HG03457 (cell line): Measurements from ENCODE around the gene ITGA2B.
"Not testable (repeated sequence)": the region's sequence is repeated elsewhere in the genome, so short reads cannot be mapped to it uniquely, and the experiment has no call there.

Source experiments
- ATAC-seq: cut with Tn5 transposase; IDR thresholded peaks from one replicate; pipeline ENCODE4 v1.9.1; 2021; ENCODE audit warnings: moderate number of reproducible peaks; ENCODE audit not compliant: unreplicated experiment

ITGA2B gene

GRCh38 chr17:44352828-44353671 lies 36.4 kb downstream of the ITGA2B start:
- no peak for ATAC-seq

GRCh38 chr17:44351961-44352827 lies 37.3 kb downstream of the ITGA2B start:
- no peak for ATAC-seq

GRCh38 chr17:44351464-44351863 lies 38.0 kb downstream of the ITGA2B start:
- ATAC-seq: no peak

DNA sequence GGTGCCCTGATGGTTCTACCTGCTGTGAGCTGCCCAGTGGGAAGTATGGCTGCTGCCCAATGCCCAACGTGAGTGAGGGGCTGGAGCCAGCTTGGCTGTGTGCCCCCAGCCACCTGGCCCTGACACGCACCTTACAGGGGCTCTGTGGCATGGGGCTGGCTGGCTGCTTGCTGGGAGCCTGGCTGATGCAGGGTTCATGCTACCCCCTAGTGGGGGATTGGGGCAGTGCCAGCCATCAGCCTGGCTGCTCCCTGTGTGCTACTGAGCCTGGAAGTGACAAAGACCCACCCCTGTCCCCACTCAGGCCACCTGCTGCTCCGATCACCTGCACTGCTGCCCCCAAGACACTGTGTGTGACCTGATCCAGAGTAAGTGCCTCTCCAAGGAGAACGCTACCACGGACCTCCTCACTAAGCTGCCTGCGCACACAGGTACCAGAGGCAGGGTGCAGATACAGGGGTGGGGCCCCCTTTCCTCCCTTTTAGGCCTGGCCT lies 38.7 kb downstream of the ITGA2B start:
- ATAC-seq: no peak

DNA sequence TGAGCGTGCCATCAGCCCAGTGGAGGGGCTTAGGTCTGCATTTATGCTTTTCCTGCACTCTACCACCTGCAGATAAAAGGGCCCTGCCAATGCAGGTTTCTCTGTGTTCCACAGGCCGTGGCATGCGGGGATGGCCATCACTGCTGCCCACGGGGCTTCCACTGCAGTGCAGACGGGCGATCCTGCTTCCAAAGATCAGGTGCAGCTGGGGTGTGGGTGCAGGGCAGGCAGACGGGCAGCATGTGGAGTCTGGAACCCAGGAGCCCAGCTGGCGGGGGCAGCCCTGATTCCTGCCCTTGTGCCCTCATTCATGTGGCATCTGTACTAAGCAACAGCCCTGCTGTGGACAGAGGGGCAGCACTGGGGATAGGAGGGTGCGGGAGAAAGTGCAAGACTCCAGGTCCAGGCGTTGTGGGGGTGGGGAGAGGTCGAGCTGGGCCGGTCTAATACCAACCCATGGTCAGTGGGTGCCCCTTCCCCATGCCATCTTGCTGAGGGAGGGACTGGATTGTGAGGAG lies 39.8 kb downstream of the ITGA2B start:
- no peak for ATAC-seq

GRCh38 chr17:44348988-44349364 lies 40.5 kb downstream of the ITGA2B start:
- ATAC-seq: no peak

DNA sequence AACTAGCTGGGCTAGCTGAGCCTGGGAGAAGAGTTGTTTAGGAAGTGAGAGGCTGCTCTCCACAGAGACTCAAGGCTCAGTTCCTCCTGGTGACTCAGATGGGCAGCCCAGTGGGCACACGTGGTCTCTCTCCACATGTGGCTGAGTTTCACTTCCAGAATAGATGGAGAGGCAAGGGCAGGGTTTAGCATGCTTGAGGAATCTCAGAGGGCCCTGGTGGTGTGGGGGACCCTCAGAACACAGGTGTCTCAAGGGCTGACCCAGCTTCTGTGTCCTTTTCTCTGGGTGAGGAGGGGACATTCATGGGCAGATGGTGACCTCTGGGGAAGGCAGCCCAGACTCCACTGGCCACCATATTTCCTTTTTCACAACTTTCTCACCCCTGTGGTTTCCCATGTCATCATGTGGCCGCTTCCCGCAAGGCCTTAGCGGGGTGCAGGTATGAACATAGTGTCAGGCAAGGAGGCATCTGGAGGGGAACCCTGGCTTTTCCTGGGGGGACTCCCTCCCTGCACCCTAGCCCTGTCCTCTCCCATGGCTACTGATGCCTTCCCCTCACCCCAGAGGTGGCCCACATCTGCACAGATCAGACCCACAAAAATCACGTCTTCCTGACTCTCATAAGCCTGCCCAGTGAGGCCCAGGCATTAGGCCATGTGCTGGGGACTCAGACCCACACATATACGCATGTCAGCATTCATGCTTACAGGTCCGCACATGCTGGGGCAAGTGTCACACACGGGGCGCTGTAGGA lies 41.0 kb downstream of the ITGA2B start:
- ATAC-seq: no peak

GRCh38 chr17:44347206-44348055 lies 42.0 kb downstream of the ITGA2B start:
- ATAC-seq: not testable (repeated sequence)

- no peak for ATAC-seq
These were observed 43.2 kb downstream of the ITGA2B start for GRCh38 chr17:44346064-44346844.

DNA sequence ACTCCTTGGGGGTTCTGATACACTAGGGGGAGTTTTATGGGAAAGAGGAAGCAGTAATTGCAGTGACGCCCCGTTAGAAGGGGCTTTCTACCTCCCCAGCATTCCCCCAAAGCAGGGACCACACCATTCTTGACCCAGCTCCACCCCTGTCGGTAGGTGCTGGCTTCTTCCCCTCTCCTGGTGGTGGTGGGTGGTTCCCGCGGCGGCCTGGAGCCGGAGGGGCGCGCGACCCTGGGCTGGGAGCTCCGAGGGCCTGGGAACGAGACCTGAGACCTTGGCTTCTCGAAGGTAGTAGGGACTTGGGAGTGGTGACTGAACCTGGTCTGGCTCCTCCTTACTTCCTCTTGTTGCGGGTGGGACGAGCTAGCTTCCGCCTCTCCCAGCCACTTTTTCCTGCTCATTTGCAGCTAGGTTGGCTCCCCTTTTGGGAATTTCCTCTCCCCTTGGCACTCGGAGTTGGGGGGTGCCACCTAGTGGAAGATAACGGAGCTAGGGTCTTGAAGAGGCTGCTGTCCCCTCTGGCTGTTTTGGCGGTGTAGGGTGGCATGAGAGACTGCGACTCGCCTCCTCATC lies 43.9 kb downstream of the ITGA2B start:
- no peak for ATAC-seq

DNA sequence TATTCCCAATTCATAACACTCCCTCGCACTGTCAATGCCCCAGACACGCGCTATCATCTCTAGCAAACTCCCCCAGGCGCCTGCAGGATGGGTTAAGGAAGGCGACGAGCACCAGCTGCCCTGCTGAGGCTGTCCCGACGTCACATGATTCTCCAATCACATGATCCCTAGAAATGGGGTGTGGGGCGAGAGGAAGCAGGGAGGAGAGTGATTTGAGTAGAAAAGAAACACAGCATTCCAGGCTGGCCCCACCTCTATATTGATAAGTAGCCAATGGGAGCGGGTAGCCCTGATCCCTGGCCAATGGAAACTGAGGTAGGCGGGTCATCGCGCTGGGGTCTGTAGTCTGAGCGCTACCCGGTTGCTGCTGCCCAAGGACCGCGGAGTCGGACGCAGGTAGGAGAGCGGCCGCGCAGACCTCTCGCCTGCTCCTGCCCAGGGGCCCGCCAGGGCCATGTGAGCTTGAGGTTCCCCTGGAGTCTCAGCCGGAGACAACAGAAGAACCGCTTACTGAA lies 44.5 kb downstream of the ITGA2B start, which contains the start of gene GRN:
TSS of gene GRN (plus strand) at position 364 of the 515 bp plus-strand sequence. CDS start 3,863 bp downstream, outside the sequence.
- ATAC-seq: no peak

DNA sequence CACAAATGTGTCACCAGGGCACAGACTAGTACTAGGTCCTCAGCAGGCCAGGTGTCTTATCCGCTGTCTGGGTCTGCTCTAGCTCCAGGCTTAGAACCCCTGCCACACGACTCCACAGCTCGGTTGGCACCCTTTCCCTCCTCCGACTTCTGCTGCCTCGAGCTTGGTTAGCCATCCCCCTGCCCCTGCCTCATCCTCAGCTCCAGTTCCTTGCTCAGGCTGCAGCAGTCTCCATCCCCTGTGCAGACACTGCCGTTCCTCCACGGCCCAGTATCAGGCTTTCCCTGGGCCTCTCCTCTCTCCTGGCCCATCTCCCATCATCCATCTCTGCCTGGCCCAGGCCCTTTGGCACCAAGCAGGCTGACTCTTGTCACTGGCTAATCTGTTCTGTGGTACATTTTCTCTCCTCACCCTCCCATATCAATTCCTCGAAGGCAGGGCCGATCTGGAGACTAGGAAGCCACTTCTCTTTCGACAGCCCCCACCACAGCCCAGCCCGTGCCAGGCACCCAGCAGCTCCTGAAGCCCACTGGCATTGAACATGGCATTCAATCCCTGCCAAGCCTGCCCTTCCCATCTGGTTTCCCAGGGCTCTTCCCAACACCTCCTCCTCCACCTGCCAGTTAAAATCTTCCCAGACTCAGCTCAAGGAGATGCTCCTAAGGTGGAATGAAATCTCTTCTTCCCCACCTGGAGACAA lies 45.8 kb downstream of the ITGA2B start:
- no peak for ATAC-seq

DNA sequence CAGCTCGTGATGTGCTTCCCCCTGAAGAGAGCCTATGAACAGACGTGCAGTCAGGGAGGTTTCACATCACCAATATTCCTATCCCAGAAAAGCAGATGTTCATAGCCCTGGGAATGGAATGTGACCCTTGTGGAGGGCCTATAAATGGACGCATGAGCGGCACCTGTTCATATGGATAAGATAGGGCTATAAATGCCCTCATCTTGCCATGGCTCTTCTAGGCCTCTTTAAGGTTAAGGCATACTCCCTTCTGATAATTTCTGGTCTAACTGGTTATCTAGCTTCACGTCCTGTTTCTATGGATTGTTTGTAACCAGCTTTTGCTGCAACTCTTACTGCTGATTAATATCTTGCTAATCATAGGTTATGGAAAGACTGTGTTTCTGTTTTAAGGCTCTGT lies 48.9 kb downstream of the ITGA2B start:
- not testable (repeated sequence) for ATAC-seq

DNA sequence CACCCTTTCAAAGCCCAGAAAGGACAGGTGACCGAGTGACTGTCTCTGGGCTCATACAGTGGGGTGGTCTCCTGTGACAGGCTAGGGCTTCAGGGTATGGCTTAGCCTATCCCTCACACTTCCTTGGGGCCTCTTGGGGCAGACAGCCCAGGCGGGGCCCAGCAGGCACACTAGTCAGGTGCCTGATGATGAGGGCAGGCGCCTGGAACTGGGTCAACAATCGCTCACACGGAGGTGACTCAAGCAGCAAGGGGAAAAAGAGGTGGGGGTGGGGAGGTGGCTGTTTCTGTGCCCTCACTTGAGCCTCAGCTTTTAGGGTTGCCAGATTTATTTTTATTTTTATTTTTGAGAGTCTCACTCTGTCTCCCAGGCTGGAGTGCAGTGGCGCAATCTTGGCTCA lies 50.7 kb downstream of the ITGA2B start:
- ATAC-seq: no peak

- no peak for ATAC-seq
These were observed 53.5 kb downstream of the ITGA2B start for GRCh38 chr17:44335968-44336367.

- ATAC-seq: no peak
These were observed 53.9 kb downstream of the ITGA2B start for GRCh38 chr17:44335564-44335963.

- ATAC-seq: no peak
These were observed 54.7 kb downstream of the ITGA2B start for GRCh38 chr17:44334727-44335126.

- no peak for ATAC-seq
These were observed 55.1 kb downstream of the ITGA2B start for GRCh38 chr17:44334315-44334714.
